OCI-LY1 (cell line): ENCODE data around the gene MYOM1.

ENCODE experiments used
- EZH2 ChIP-seq: fragments of 200-600 bp; sonication (generic), shearing (Covaris generic); IDR thresholded peaks from 2 replicates; pipeline ENCODE4 v1.8.0; 2017; ENCODE audit warnings: borderline replicate concordance, mixed run types, mild to moderate bottlenecking, antibody characterized with exemption, low read length, moderate library complexity, mixed read lengths
- TF ChIP-seq, protein P1 (sequence below): fragments of 200-600 bp; sonication (generic), shearing (Covaris generic); IDR thresholded peaks from 2 replicates; pipeline ENCODE4 v1.5.1; 2017; ENCODE audit warnings: mild to moderate bottlenecking, antibody characterized with exemption, low read length, moderate library complexity, mixed read lengths

DNA sequence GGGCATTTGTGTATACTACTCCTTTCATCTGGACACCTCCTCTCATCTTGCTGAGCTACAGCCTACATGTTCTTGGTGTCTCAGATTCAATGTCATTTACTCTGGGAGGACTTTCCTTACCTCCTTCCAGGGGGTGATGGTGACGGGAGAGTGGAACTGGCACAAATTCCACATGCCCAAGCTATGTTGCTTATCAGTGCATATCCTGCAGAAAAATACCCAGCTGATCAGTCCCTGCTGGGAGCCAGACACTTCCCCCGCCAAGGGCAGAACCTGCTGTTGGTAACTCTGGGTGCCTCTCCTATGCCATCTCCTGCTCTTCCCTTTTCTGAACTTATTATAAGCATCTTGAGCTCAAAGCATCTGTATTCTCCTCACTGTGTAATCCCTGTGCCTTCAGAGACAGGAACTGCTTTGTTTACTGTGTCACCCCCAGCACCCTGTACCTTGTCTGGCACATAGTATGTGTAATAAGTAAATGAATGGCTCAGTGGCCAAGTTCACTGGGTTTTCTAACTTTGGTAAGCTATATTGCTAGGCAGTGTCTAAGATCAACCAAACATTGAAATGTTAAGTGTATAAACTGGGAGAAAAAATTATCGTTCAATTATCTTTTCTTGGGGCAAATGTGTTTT, 119.2 kb downstream of the MYOM1 start:
- TF ChIP-seq, protein P1, sequence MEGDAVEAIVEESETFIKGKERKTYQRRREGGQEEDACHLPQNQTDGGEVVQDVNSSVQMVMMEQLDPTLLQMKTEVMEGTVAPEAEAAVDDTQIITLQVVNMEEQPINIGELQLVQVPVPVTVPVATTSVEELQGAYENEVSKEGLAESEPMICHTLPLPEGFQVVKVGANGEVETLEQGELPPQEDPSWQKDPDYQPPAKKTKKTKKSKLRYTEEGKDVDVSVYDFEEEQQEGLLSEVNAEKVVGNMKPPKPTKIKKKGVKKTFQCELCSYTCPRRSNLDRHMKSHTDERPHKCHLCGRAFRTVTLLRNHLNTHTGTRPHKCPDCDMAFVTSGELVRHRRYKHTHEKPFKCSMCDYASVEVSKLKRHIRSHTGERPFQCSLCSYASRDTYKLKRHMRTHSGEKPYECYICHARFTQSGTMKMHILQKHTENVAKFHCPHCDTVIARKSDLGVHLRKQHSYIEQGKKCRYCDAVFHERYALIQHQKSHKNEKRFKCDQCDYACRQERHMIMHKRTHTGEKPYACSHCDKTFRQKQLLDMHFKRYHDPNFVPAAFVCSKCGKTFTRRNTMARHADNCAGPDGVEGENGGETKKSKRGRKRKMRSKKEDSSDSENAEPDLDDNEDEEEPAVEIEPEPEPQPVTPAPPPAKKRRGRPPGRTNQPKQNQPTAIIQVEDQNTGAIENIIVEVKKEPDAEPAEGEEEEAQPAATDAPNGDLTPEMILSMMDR, result no peak
- no peak for TF ChIP-seq EZH2
